ENCODE measurements around the gene USP6.
"Not testable (repeated sequence)": the region's sequence is repeated elsewhere in the genome, so short reads cannot be mapped to it uniquely, and the experiment has no call there.

Gene USP6

GRCh38 chr17:5115673-5116651 is at the start of gene USP6:
Gene USP6 (plus strand): TSS chr17:5116032. CDS start chr17:5130368, 14,336 bp downstream.
- peak; percentile 18 for DNase-seq

GRCh38 chr17:5068236-5068635 is 47.6 kb upstream of the USP6 start:
- no peak for DNase-seq

GRCh38 chr17:5069724-5070123 is 46.1 kb upstream of the USP6 start:
- DNase-seq: no peak

GRCh38 chr17:5075472-5075871 is 40.4 kb upstream of the USP6 start:
- DNase-seq: not testable (repeated sequence)

GRCh38 chr17:5077275-5077674 is 38.6 kb upstream of the USP6 start:
- DNase-seq: not testable (repeated sequence)

GRCh38 chr17:5077781-5078105 is 38.1 kb upstream of the USP6 start:
- no peak for DNase-seq

- peak; percentile 88 for DNase-seq
These were observed 37.5 kb upstream of the USP6 start, which contains the start of gene ZFP3 for GRCh38 chr17:5078106-5079028. Gene ZFP3 (plus strand): TSS chr17:5078467. CDS start chr17:5091505, 13,038 bp downstream.

GRCh38 chr17:5080591-5080990 is 35.2 kb upstream of the USP6 start:
- DNase-seq: no peak

- no peak for DNase-seq
These were observed 23.4 kb upstream of the USP6 start for GRCh38 chr17:5092218-5093010.

- no peak for DNase-seq
These were observed 19.1 kb upstream of the USP6 start for GRCh38 chr17:5096731-5097100.

GRCh38 chr17:5097101-5097834 is 18.6 kb upstream of the USP6 start:
- peak; percentile 51 for DNase-seq

- DNase-seq: no peak
These were observed 16.6 kb upstream of the USP6 start for GRCh38 chr17:5099271-5099670.

- DNase-seq: no peak
These were observed 15.0 kb upstream of the USP6 start for GRCh38 chr17:5100832-5101231.

- no peak for DNase-seq
These were observed 5.0 kb upstream of the USP6 start for GRCh38 chr17:5110816-5111215.

GRCh38 chr17:5111402-5112204 is 4.2 kb upstream of the USP6 start, which contains the start of gene ZNF232:
Gene ZNF232 (minus strand): TSS chr17:5111878. CDS start chr17:5111822, 56 bp downstream.
- peak; percentile 97 for DNase-seq

- DNase-seq: no peak
These were observed 2.4 kb downstream of the USP6 start for GRCh38 chr17:5118219-5118618.

GRCh38 chr17:5120036-5120435 is 4.2 kb downstream of the USP6 start:
- no peak for DNase-seq

- DNase-seq: not testable (repeated sequence)
These were observed 4.8 kb downstream of the USP6 start for GRCh38 chr17:5120436-5121185.

- DNase-seq: no peak
These were observed 5.5 kb downstream of the USP6 start for GRCh38 chr17:5121186-5121841.

- not testable (repeated sequence) for DNase-seq
These were observed 6.2 kb downstream of the USP6 start for GRCh38 chr17:5122056-5122455.
